GM12872 (cell line): Measurements from ENCODE around the gene WNT2B.

ENCODE experiments used
- TF ChIP-seq, protein P1 (sequence below): IDR thresholded peaks from 3 replicates; pipeline ENCODE4 v1.5.1; 2011; ENCODE audit warnings: low read depth, mild to moderate bottlenecking, low read length, moderate library complexity; ENCODE audit not compliant: insufficient read depth

WNT2B gene

DNA sequence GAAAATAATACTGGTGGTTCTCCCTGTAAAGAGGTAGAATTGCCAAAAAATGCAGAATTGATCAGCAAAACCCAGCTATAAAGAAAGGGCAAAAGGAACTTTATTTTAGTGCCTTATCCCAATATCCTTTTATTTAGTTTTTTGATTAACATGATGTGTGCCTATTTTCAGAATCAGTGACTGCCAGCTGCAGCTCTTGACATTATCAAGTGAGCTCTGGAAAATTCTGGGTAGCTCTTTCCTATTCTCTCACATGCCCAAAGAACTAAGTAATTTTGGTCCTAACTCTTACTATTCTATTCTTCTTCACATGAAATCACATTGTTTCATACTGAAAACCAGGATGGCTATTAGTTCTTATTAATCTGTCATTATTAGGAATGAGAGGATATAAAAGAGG lies 22.1 kb downstream of the WNT2B start:
- TF ChIP-seq, protein P1, sequence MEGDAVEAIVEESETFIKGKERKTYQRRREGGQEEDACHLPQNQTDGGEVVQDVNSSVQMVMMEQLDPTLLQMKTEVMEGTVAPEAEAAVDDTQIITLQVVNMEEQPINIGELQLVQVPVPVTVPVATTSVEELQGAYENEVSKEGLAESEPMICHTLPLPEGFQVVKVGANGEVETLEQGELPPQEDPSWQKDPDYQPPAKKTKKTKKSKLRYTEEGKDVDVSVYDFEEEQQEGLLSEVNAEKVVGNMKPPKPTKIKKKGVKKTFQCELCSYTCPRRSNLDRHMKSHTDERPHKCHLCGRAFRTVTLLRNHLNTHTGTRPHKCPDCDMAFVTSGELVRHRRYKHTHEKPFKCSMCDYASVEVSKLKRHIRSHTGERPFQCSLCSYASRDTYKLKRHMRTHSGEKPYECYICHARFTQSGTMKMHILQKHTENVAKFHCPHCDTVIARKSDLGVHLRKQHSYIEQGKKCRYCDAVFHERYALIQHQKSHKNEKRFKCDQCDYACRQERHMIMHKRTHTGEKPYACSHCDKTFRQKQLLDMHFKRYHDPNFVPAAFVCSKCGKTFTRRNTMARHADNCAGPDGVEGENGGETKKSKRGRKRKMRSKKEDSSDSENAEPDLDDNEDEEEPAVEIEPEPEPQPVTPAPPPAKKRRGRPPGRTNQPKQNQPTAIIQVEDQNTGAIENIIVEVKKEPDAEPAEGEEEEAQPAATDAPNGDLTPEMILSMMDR, result no peak

- TF ChIP-seq, protein P1, result no peak
Observed at GRCh38 chr1:112532064-112532463, 23.3 kb downstream of the WNT2B start.

DNA sequence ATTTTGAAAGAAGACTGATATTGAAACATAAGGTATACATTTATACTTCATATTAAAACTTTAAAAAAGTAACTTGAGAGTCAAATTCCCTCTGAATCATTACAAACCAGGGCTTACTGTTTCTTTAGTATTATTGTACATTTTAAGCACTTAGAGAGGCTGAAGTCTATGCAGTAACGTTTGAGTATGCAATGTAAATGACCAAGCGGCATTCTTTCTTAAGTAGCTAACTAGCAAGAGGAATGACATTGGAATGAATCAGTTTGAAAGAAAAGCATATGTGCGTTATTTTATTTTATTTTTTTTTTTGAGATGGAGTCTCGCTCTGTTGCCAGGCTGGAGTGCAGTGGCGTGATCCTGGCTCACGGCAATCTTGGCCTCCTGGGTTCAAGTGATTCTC lies 24.3 kb downstream of the WNT2B start:
- TF ChIP-seq, protein P1, result no peak

DNA sequence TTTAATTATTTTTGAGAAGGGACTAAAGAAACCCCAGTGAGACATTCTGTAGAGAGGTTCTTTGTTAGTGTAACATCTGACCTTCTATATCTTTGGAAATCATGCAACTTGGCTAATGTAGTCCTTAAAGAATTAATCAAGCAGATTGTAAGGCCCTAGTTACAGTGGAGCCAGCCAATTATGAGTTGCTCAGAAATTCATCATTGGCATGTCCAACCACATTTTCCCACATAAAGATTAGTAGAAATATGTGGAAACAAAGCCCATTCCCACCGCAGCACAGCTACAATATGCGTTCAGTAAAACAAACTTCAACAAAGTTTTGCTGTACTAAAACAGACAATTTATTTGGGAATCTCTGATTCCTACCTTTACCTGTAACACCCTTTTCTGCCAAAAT lies 27.8 kb downstream of the WNT2B start:
- TF ChIP-seq, protein P1, result no peak

DNA sequence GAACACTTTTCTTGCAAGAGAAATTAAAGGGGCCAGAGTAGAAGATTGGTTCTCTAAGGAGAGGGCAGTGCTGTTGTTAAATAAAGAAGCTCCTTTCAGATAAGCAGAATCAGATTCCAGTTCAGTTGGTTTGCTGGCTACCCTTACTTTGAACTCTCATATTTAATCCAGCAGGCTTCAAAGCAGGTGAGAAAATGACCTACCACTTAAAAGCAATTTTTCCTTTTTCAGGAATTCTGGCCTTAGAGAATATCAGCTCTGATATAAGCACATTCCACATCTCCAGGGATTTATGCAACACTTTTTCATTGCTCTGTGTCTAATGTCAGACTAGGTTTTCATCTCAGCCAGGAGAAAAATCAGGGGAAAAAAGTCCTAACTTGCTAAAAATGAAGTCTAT lies 28.7 kb downstream of the WNT2B start:
- TF ChIP-seq, protein P1, result no peak

GRCh38 chr1:112538883-112539282 lies 30.1 kb downstream of the WNT2B start:
- TF ChIP-seq, protein P1, result no peak

GRCh38 chr1:112540226-112540794 lies 31.5 kb downstream of the WNT2B start:
- TF ChIP-seq, protein P1, result no peak

GRCh38 chr1:112541299-112541698 lies 32.5 kb downstream of the WNT2B start:
- TF ChIP-seq, protein P1, result no peak
